Measurements from ENCODE around the gene WEE2.

DNA sequence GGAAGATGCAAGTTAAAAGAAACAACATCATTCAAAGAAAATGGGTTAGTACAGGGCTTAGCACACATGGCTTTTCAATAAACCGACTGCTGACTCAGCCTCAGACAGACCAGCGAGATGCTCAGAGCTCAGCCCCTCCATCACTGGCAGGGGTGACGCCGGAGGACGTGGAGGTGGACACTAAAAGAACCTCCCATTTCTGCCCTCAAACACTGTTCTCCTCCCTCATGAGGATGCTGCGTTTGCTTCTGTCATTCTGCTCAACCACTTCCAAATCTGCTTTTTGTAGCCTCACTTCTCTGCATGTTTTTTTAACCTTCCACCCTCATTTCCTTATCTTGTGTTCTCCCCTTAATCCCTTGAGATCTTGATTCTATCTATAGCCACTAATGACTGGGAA lies 21.5 kb upstream of the WEE2 start:
- no peak for TF ChIP-seq POLR2A (IDR thresholded peaks at IDR 0.05)
- TF ChIP-seq CTCF (IDR thresholded peaks at IDR 0.05): no peak
